ENCODE measurements around the gene NAV3.

NAV3 gene

GRCh38 chr12:77923882-77924281 is 93.2 kb downstream of the NAV3 start:
- DNase-seq (ENCODE audit: low read depth in 2 of 2): no peak

DNA sequence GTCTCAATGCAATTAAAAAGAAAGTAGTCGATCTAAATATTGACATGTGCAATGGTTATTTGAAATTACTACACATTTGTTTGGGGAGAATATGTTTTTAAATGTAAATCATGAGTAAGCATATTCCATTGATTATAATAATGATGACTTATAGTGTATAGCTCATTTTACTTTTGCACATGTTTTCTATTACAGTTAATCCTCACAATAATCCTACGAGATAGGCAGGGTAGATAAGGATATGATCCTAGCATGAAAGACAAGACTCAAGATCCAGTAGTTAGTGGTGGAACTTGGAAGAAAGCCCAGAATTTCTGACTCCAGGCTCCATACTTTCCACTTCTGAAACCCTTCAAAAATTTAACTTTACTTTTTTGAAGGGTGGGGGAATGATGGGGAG is 94.0 kb downstream of the NAV3 start:
- DNase-seq (ENCODE audit: low read depth in 2 of 2): no peak

DNA sequence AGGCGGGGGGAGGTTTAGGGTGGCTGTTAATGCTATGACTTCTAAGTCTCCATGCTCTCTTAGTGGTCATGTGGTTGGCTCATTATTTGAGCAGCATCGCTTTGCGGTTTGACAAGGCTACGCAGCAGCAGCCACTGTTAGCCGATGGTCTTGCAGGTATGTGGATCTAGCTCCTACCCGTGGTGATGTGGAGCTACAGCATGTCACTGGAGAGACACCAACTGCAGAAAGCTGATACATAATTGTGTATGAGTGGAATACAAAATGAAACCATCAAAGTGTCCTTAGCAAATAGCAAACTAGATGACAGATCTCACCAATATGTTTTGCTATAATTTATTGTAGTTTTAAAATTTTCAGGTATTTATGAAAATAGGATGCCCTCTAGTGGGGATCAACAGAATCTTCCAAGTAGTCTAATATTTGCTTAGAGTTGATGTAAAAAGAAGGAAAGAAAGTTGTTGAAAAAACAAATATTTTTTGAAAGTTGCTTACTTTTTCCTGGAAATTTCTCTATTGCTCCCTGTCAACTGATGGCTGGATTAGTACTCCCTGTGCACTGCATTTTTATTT is 94.9 kb downstream of the NAV3 start:
- DNase-seq (ENCODE audit: low read depth in 2 of 2): no peak

DNA sequence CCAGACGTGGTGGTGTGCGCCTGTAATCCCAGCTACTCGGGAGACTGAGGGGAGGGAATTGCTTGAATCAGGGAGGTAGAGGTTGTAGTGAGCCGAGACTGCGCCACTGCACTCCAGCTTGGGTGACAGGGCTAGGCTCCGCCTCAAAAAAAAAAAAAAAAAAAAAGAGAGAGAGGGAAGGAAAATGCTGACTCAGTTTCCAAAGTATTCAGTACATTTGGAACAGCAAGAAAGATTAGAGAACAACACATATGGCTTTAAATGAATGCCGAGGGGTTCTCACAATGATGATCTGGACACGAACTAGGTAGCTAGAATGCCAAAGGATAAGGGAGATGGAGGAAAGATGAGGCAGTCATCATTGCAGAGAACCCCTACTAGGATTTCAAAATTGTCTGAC is 97.4 kb downstream of the NAV3 start:
- DNase-seq (ENCODE audit: low read depth in 2 of 2): no peak

DNA sequence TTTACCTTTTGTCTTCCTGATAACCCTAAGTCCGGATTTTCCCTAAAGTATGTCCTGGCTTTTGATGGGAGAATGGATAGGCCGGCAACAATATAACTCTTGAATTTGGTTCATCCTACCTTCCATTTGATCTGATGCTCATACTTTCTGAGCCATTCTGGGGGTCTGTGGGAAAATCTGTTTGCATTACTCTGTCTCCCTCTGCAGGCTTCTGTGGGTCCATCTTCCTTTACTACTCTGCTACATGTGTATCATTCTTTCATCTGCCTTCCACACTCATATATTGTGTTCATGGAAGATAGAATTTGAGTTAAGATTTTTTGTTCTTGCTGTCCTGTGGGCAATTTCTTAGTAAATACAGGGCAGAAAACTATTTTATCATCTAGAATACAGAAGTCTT is 101.5 kb downstream of the NAV3 start:
- no peak for DNase-seq (ENCODE audit: low read depth in 2 of 2)

DNA sequence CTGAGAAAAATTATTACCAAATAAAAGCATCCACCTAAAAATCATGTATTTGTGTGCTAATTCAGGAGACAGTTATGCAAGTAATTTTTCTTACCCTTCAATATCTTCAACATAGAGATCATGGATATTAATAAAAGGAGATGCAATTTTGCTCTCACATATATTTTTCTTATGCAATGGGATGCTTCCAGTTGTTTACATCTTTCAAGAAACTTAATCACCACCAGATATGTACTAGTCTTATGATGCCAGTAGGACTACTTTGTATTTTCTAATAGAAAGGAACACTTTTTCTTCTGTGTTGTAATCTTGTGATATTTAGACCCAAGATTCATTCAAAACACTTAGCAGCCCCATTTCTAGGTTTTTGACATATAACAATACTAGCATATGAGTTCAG is 107.6 kb downstream of the NAV3 start:
- DNase-seq (ENCODE audit: low read depth in 2 of 2): no peak

- no peak for DNase-seq (ENCODE audit: low read depth in 2 of 2)
These were observed 109.3 kb downstream of the NAV3 start for GRCh38 chr12:77940011-77940423.

DNA sequence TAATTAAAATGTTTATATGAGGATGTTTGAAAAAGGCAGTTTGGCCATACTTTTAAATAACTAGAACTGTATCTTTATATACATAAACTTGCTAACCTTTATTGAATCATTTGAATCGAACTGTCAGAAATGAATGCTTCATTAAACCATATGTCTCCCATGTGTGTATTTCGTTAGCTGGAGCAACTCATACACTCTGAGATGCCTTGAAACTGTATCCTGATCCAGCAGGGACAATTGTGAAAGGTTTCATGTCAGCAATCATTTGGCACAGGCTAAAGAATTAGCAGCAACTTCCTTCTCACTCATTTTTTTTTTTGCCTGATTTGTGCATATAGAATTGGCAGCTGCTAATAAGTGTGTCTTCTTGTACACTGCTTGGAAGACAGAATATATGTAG is 109.9 kb downstream of the NAV3 start:
- DNase-seq (ENCODE audit: low read depth in 2 of 2): no peak

DNA sequence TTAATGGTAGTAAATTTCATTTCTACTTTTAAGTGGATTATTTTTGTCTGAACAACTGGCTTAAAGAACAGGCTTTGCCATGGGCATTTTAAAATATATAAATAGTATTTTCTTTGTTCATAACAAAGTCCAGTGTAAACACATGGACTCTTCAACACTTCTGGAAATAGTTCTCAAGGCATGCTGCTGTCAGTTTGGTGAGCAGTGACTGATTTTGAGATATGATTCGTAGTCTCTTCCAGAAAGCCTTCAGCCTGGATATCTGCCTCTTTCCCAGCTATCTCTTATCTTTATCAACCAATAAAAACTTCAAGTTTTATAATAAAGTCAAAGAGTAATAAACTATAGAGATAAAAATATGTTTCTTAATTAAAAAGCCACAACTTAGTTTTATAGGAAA is 110.7 kb downstream of the NAV3 start:
- DNase-seq (ENCODE audit: low read depth in 2 of 2): no peak

- DNase-seq (ENCODE audit: low read depth in 2 of 2): no peak
These were observed 112.8 kb downstream of the NAV3 start for GRCh38 chr12:77943466-77943865.

- DNase-seq (ENCODE audit: low read depth in 2 of 2): no peak
These were observed 115.9 kb downstream of the NAV3 start for GRCh38 chr12:77946541-77947061.

GRCh38 chr12:77947330-77947729 is 116.6 kb downstream of the NAV3 start:
- no peak for DNase-seq (ENCODE audit: low read depth in 2 of 2)

DNA sequence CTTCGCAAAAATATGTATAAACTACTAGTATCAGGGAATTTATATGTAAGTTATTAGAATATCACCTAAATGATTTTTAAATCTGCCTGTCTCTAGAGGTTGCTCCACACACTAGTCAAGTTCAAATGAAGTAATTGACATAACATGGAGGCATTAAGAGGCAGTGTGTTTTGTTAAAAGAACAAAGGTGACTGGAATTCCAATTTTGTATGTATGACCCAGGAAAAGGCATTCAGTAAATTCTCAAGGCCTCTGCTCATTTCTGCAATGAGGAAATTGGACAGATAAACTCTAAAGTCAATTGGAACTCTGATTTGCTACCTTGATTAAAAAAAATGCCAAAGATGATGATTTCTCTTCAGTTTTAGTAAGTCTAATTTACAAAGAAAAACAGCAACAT is 117.1 kb downstream of the NAV3 start:
- DNase-seq (ENCODE audit: low read depth in 2 of 2): no peak

- DNase-seq (ENCODE audit: low read depth in 2 of 2): no peak
These were observed 119.2 kb downstream of the NAV3 start for GRCh38 chr12:77949943-77950342.

GRCh38 chr12:77953528-77954205 is 123.0 kb downstream of the NAV3 start:
- no peak for DNase-seq (ENCODE audit: low read depth in 2 of 2)

GRCh38 chr12:77954206-77954555 is 123.5 kb downstream of the NAV3 start:
- DNase-seq (ENCODE audit: low read depth in 2 of 2): no peak

GRCh38 chr12:77957062-77957461 is 126.4 kb downstream of the NAV3 start:
- no peak for DNase-seq (ENCODE audit: low read depth in 2 of 2)

DNA sequence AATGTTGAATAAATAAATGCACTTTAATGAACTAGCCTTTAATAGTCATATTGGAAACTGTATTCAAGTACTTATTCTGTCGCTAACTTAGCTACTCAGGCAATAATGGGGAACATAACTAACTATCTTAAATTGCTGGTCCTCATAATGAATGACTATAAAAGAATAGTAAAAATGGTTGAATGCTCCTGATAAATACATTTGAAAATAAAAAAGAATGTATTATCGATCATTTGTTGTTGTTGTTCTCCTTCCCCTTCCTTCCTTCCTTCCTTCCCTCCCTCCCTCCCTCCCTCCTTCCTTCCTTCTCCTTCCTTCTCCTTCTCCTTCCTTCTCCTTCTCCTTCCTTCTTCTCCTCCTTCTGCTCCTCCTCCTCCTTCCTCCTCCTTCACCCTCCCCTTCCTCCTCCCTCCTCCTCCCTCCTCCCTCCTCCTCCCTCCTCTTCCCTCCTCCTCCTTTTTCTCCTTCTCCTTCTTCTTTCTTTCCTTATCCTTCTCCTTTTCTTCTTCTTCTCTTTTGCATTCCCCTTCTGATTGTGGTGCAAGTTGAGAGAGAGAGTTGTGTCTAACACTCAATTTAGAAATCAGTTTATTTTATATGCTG is 133.0 kb downstream of the NAV3 start:
- DNase-seq (ENCODE audit: low read depth in 2 of 2): no peak

DNA sequence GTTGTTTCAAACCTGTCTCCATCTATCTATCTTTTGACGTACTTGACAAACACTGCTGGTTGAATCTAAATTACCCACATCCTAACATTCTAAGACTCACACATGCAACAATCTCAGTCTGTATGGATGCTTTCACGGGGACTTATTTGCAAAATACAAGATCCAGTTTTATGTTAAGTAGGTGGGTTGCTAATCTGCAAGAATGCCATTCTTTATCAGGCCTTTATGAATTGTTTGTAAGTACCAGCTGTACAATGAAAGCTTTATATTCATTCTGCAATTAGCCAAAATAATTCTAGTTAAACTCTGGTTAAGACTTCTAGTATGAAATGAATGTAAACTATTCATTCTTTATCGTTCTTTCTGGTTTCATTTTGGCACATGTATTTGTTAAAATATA is 135.1 kb downstream of the NAV3 start:
- no peak for DNase-seq (ENCODE audit: low read depth in 2 of 2)

DNA sequence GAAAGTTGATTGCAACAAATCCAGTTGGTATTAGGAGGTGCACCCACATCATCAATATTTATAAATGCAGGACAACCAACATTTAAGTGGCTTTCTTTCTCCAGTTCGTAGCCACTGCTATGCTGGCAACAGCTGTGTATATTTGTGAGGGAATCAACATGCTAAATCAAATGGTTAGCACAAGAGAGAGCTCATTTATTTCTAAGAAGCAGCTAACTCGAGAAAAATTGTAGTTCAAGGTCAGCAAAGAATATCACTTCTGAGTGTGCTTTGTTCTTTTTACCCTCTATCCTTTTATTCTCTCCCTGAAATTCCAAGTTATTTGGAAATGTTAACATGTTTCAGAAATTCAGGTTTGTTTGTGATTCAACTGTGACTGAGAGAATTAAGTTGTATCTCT is 137.3 kb downstream of the NAV3 start:
- no peak for DNase-seq (ENCODE audit: low read depth in 2 of 2)

- no peak for DNase-seq (ENCODE audit: low read depth in 2 of 2)
These were observed 137.9 kb downstream of the NAV3 start for GRCh38 chr12:77968571-77968970.

GRCh38 chr12:77973579-77973978 is 142.9 kb downstream of the NAV3 start:
- DNase-seq (ENCODE audit: low read depth in 2 of 2): no peak

GRCh38 chr12:77974645-77975044 is 144.0 kb downstream of the NAV3 start:
- no peak for DNase-seq (ENCODE audit: low read depth in 2 of 2)
